Caco-2 (cell line): ENCODE data around the gene MISP. TPM values are rescaled to one million over a fixed set of nuclear protein-coding genes. Genes with fewer than 3 reads are reported as not detected.

Experiments used
- BruUV-seq: library from RNA; stranded (reverse); fragments of 400-500 nt; replicated peaks from 2 replicates; lab custom pipeline; 2021; lab: Mats Ljungman, UMichigan
- CTCF ChIA-PET: fragments of 300-600 bp; sonication (Branson Sonifier 250); formaldehyde crosslinking; loops from one replicate; lab custom pipeline; 2022; ENCODE audit warnings: antibody characterized with exemption; lab: Charles Lee
- POLR2A ChIA-PET: fragments of 300-600 bp; sonication (Branson Sonifier 250); formaldehyde crosslinking; loops from one replicate; lab custom pipeline; 2022; ENCODE audit warnings: antibody characterized with exemption; lab: Charles Lee
- DNase-seq, 2 experiments: peaks; one replicate each; pipeline versions ENCODE4 v3.0.0 to v3.0.0-alpha.2; 2020 to 2022
- H3K27me3 ChIP-seq: replicated peaks from 2 replicates; pipeline ENCODE4 v1.6.0; 2011; ENCODE audit warnings: low read length; ENCODE audit not compliant: control insufficient read depth, insufficient read depth
- H3K36me3 ChIP-seq: 2 replicates; pipeline ENCODE4 v1.5.1; 2011; ENCODE audit warnings: low read length; ENCODE audit not compliant: control insufficient read depth, insufficient read depth
- H3K4me1 ChIP-seq: fragments of 250-450 bp; sonication (Bioruptor Pico); 2 replicates; pipeline ENCODE4 v1.5.1; 2020; ENCODE audit warnings: mild to moderate bottlenecking
- H3K4me3 ChIP-seq: 2 replicates; pipeline ENCODE4 v1.5.1; 2011; ENCODE audit warnings: low read depth, mild to moderate bottlenecking, control low read depth, low read length
- H3K9me3 ChIP-seq: fragments of 250-450 bp; sonication (Bioruptor Pico); 2 replicates; pipeline ENCODE4 v1.5.1; 2020; ENCODE audit warnings: mild to moderate bottlenecking, moderate library complexity
- H3K27ac Mint-ChIP-seq: one replicate; pipeline ENCODE4 v1.8.0; 2022; ENCODE audit warnings: mixed read lengths; ENCODE audit not compliant: unreplicated experiment
- H3K27me3 Mint-ChIP-seq: one replicate; pipeline ENCODE4 v1.8.0; 2022; ENCODE audit warnings: mixed read lengths; ENCODE audit not compliant: insufficient read depth, unreplicated experiment
- H3K36me3 Mint-ChIP-seq: one replicate; pipeline ENCODE4 v1.8.0; 2022; ENCODE audit warnings: mild to moderate bottlenecking, mixed read lengths; ENCODE audit not compliant: insufficient read depth, unreplicated experiment
- H3K4me1 Mint-ChIP-seq: one replicate; pipeline ENCODE4 v1.8.0; 2022; ENCODE audit warnings: low read depth, mixed read lengths; ENCODE audit not compliant: unreplicated experiment
- H3K4me3 Mint-ChIP-seq: one replicate; pipeline ENCODE4 v1.8.0; 2022; ENCODE audit warnings: mild to moderate bottlenecking, moderate library complexity, mixed read lengths; ENCODE audit not compliant: unreplicated experiment
- H3K9me3 Mint-ChIP-seq: one replicate; pipeline ENCODE4 v1.8.0; 2022; ENCODE audit warnings: mixed read lengths; ENCODE audit not compliant: unreplicated experiment
- intact Hi-C: fragments of 100-400 bp; cut with micrococcal nuclease; formaldehyde crosslinking; loops from one replicate; pipeline ENCODE4 v1.10.0; 2022; ENCODE audit not compliant: unreplicated experiment
- total RNA-seq: library from RNA; stranded (reverse); gene quantifications from 2 replicates; pipeline ENCODE4 v1.2.3, GENCODE V29; 2022
- TF ChIP-seq, protein P1 (sequence below), 2 experiments: fragments of 200-600 bp in 1 of 2; IDR thresholded peaks; 1 replicate in 1 of 2; 2 replicates in 1 of 2; pipeline versions ENCODE4 v1.5.1 to v1.8.0; 2011 to 2022; ENCODE audit warnings: antibody characterized with exemption in 1 of 2, control low read depth in 1 of 2, inconsistent platforms in 1 of 2, low read depth in 1 of 2, low read length in 1 of 2, mild to moderate bottlenecking in 1 of 2, moderate library complexity in 1 of 2; ENCODE audit not compliant: insufficient read depth in 1 of 2, severe bottlenecking in 1 of 2, unreplicated experiment in 1 of 2

Gene MISP
- total RNA-seq, 1 experiment from 2014 or later, result 27.8 TPM

DNA sequence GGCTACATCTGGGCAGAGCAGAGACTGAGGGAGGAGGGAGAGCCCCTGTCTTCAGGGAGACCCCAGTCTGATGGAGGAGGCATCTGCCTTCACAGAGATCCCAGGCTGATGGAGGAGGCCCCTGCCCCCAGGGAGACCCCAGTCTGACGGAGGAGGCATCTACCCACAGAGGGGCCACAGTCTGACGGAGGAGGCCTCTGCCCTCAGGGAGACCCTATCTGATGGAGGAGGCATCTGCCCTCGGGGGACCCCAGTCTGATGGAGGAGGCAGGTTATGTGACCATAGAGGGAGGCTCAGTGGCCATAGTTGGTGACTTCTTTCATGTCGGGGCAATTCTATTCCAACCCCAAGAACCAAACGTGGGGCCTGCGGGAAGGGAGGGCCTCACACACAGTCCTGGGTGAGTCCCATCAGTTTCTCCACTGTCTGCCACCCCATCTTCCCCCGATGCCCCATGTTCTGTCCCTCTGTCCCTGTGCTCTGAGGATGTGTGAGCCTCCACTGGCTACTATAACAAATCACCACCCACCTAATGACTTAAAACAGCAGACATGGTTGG lies 14.3 kb downstream of the MISP start:
- H3K27me3 Mint-ChIP-seq, result no peaks in the 10 kb centered on the region
- no peaks in the 10 kb centered on the region for H3K4me1 Mint-ChIP-seq
- intact Hi-C loops, result no loop called here
- no peak for DNase-seq
- peaks cover 2% of the 10 kb centered on the region for H3K36me3 ChIP-seq
- CTCF ChIA-PET, result interaction anchor here (0.7 kb wide), 1 partner anchor 78 kb away, joined by 3 read pairs; no protein-coding TSS in a partner anchor
- H3K9me3 Mint-ChIP-seq, result no peaks in the 10 kb centered on the region
- no peak overlapping the region for H3K27ac Mint-ChIP-seq
- BruUV-seq, result no TSS peak
- no peak overlapping the region for H3K4me3 Mint-ChIP-seq
- TF ChIP-seq, protein P1, sequence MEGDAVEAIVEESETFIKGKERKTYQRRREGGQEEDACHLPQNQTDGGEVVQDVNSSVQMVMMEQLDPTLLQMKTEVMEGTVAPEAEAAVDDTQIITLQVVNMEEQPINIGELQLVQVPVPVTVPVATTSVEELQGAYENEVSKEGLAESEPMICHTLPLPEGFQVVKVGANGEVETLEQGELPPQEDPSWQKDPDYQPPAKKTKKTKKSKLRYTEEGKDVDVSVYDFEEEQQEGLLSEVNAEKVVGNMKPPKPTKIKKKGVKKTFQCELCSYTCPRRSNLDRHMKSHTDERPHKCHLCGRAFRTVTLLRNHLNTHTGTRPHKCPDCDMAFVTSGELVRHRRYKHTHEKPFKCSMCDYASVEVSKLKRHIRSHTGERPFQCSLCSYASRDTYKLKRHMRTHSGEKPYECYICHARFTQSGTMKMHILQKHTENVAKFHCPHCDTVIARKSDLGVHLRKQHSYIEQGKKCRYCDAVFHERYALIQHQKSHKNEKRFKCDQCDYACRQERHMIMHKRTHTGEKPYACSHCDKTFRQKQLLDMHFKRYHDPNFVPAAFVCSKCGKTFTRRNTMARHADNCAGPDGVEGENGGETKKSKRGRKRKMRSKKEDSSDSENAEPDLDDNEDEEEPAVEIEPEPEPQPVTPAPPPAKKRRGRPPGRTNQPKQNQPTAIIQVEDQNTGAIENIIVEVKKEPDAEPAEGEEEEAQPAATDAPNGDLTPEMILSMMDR (IDR thresholded peaks at IDR 0.05; ENCODE audit: insufficient read depth in 1 of 2, low read depth in 1 of 2, low read length in 1 of 2, severe bottlenecking in 1 of 2, unreplicated experiment in 1 of 2), result no peak
- H3K9me3 ChIP-seq, result no peaks in the 10 kb centered on the region
- no peaks in the 10 kb centered on the region for H3K4me1 ChIP-seq
- no peak overlapping the region for H3K4me3 ChIP-seq
- H3K27me3 ChIP-seq, result no peaks in the 10 kb centered on the region
- peaks cover 41% of the 10 kb centered on the region for H3K36me3 Mint-ChIP-seq
- POLR2A ChIA-PET, result no interaction called here

DNA sequence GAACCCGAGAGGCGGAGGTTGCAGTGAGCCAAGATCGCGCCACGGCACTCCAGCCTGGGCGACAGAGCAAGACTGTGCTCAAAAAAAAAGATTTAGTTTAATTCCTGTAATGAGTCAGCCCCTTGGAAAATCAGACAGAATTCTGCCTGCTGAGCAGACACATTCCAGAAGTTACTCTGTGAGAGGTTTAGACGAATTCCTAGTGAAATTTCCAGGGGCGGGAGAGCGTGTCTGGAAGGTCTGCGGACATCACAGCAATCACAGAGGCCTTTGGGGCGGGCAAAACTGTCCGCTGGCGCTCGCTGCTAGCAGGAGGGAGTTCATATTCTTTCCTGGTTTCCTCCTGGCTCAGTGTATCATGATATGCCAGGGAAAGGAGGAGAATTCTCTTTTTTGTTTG lies 17.5 kb downstream of the MISP start:
- Mint-ChIP-seq H3K36me3 (peaks cover 35% of the 10 kb centered on the region), H3K27ac (no peak overlapping the region), H3K4me1 (no peaks in the 10 kb centered on the region), H3K27me3 (no peaks in the 10 kb centered on the region), H3K9me3 (no peaks in the 10 kb centered on the region), H3K4me3 (no peak overlapping the region)
- CTCF ChIA-PET, result no interaction called here
- H3K4me3 ChIP-seq, result no peak overlapping the region
- H3K9me3 ChIP-seq, result no peaks in the 10 kb centered on the region
- POLR2A ChIA-PET, result no interaction called here
- no peaks in the 10 kb centered on the region for H3K36me3 ChIP-seq
- H3K4me1 ChIP-seq, result no peaks in the 10 kb centered on the region
- no peak for DNase-seq
- intact Hi-C loops, result no loop called here
- BruUV-seq, result no TSS peak
- no peaks in the 10 kb centered on the region for H3K27me3 ChIP-seq
- TF ChIP-seq, protein P1 (IDR thresholded peaks at IDR 0.05; ENCODE audit: insufficient read depth in 1 of 2, low read depth in 1 of 2, low read length in 1 of 2, severe bottlenecking in 1 of 2, unreplicated experiment in 1 of 2), result no peak

DNA sequence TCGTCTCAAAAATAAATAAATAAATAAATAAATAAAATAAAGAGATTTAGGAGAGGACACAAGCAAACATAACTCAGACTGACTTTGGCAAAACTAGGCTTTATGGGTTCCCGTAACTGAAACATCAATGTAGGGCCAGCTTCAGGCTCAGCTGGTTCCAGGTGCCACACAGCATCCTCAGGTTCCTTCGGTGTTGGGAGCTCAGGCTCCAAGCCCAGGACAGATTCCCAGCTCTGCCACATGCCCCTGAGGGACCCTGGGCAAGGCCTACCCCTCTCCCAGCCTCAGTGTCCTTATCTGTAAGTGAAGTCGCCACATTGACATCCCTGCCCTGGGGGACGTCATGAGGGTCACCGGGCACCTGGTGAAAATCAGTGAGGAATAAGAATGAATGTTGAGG lies 18.7 kb downstream of the MISP start:
- POLR2A ChIA-PET, result no interaction called here
- CTCF ChIA-PET, result interaction anchor here (0.7 to 1.0 kb wide), 4 partner anchors 9 to 257 kb away, joined by 3 to 10 read pairs (median 4); partner anchors contain the start of gene CNN2
- Histone ChIP-seq H3K4me1 (no peaks in the 10 kb centered on the region), H3K9me3 (no peaks in the 10 kb centered on the region), H3K27me3 (no peaks in the 10 kb centered on the region), H3K36me3 (no peaks in the 10 kb centered on the region), H3K4me3 (no peak overlapping the region)
- DNase-seq, result no peak
- H3K4me1 Mint-ChIP-seq, result no peaks in the 10 kb centered on the region
- no peaks in the 10 kb centered on the region for H3K27me3 Mint-ChIP-seq
- intact Hi-C loops, result loop anchor here (1.0 to 10.0 kb wide), 4 partner anchors 95 to 213 kb away; partner anchors contain the start of genes KISS1R and WDR18
- BruUV-seq, result no TSS peak
- TF ChIP-seq, protein P1 (IDR thresholded peaks at IDR 0.05; ENCODE audit: insufficient read depth in 1 of 2, low read depth in 1 of 2, low read length in 1 of 2, severe bottlenecking in 1 of 2, unreplicated experiment in 1 of 2), result no peak
- no peak overlapping the region for H3K27ac Mint-ChIP-seq
- peaks cover 23% of the 10 kb centered on the region for H3K36me3 Mint-ChIP-seq
- H3K9me3 Mint-ChIP-seq, result no peaks in the 10 kb centered on the region
- no peak overlapping the region for H3K4me3 Mint-ChIP-seq
